Stimulated activated naive CD8-positive, alpha-beta T cell treated with anti-CD3 and anti-CD28 coated beads, Interleukin-15, Interleukin-2, amounts not matched to agents 100 ng/mL and 50 ng/mL, for 24 hours (primary cell): ENCODE data around the gene SLC36A3.

Experiments used
- H3K27ac Mint-ChIP-seq: one replicate; pipeline ENCODE4 v1.8.0; 2021; ENCODE audit warnings: mild to moderate bottlenecking, mixed read lengths
- H3K27me3 Mint-ChIP-seq: one replicate; pipeline ENCODE4 v1.8.0; 2021; ENCODE audit warnings: mixed read lengths
- H3K36me3 Mint-ChIP-seq: one replicate; pipeline ENCODE4 v1.8.0; 2021; ENCODE audit warnings: low read depth, mixed read lengths
- H3K4me1 Mint-ChIP-seq: one replicate; pipeline ENCODE4 v1.8.0; 2021; ENCODE audit warnings: low read depth, mixed read lengths
- H3K4me3 Mint-ChIP-seq: one replicate; pipeline ENCODE4 v1.8.0; 2021; ENCODE audit warnings: mild to moderate bottlenecking, mixed read lengths
- H3K9me3 Mint-ChIP-seq: one replicate; pipeline ENCODE4 v1.8.0; 2021; ENCODE audit warnings: mixed read lengths

The SLC36A3 gene

DNA sequence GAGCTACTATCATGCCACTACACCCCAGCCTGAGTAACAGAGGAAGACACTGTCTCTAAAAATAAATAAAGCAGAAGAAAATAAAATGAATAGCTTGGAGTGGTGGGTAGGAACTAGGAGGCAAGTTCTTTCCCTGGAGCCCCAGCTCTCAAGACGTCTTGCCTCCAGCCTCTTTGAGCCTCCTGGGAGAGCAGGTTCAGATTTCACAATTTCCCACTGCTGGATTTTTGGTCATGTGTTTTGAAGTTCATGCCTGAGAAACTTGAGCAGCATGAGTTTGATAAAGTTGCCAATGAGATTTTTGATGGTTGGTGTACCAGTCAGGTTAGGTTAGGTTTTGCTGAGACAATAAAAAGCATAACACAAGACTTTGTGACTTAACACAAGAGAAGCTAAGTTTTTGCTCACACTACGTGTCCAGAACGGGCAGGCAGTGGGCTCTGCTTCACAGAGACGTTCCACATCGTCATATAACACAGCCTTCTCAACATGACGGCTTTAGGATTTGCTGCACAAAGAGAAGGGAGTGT, 75.6 kb downstream of the SLC36A3 start:
- H3K4me3 Mint-ChIP-seq: no peak overlapping the region

More for the DNA sequence above, 75.6 kb downstream of the SLC36A3 start:
- H3K4me1 Mint-ChIP-seq: peaks cover 23% of the 10 kb centered on the region
- no peaks in the 10 kb centered on the region for H3K9me3 Mint-ChIP-seq
- no peak overlapping the region for H3K27ac Mint-ChIP-seq
- no peaks in the 10 kb centered on the region for H3K27me3 Mint-ChIP-seq
- H3K36me3 Mint-ChIP-seq: no peaks in the 10 kb centered on the region
